GM12865 (cell line): ENCODE results near the gene ADARB1.

Source experiments
- DNase-seq: peaks from one replicate; pipeline ENCODE4 v3.0.0; 2010; ENCODE audit warnings: low read depth
- H3K4me3 ChIP-seq: 2 replicates; pipeline ENCODE4 v1.5.1; 2011; ENCODE audit warnings: mild to moderate bottlenecking, low read depth, low read length, control low read depth
- TF ChIP-seq, protein P1 (sequence below): IDR thresholded peaks from 2 replicates; pipeline ENCODE4 v1.5.1; 2011; ENCODE audit warnings: low read length, control low read depth, low read depth, inconsistent platforms; ENCODE audit not compliant: insufficient read depth; ENCODE audit errors: missing control alignments

ADARB1 gene

GRCh38 chr21:45064618-45065399, 9.6 kb upstream of the ADARB1 start:
- DNase-seq, result no peak
- no peak overlapping the region for H3K4me3 ChIP-seq
- TF ChIP-seq, protein P1, sequence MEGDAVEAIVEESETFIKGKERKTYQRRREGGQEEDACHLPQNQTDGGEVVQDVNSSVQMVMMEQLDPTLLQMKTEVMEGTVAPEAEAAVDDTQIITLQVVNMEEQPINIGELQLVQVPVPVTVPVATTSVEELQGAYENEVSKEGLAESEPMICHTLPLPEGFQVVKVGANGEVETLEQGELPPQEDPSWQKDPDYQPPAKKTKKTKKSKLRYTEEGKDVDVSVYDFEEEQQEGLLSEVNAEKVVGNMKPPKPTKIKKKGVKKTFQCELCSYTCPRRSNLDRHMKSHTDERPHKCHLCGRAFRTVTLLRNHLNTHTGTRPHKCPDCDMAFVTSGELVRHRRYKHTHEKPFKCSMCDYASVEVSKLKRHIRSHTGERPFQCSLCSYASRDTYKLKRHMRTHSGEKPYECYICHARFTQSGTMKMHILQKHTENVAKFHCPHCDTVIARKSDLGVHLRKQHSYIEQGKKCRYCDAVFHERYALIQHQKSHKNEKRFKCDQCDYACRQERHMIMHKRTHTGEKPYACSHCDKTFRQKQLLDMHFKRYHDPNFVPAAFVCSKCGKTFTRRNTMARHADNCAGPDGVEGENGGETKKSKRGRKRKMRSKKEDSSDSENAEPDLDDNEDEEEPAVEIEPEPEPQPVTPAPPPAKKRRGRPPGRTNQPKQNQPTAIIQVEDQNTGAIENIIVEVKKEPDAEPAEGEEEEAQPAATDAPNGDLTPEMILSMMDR, result no peak

- no peak for DNase-seq
- TF ChIP-seq, protein P1, result no peak
- H3K4me3 ChIP-seq, result no peak overlapping the region
Measured at GRCh38 chr21:45067462-45068285, 6.7 kb upstream of the ADARB1 start.

GRCh38 chr21:45069085-45069484, 5.3 kb upstream of the ADARB1 start:
- TF ChIP-seq, protein P1, result no peak
- H3K4me3 ChIP-seq, result no peak overlapping the region
- no peak for DNase-seq

GRCh38 chr21:45069711-45070110, 4.7 kb upstream of the ADARB1 start:
- no peak for DNase-seq

GRCh38 chr21:45071078-45071873, 3.1 kb upstream of the ADARB1 start:
- no peak overlapping the region for H3K4me3 ChIP-seq
- TF ChIP-seq, protein P1, result no peak
- no peak for DNase-seq

More at GRCh38 chr21:45069711-45070110, 4.7 kb upstream of the ADARB1 start:
- TF ChIP-seq, protein P1, result no peak
- no peak overlapping the region for H3K4me3 ChIP-seq

DNA sequence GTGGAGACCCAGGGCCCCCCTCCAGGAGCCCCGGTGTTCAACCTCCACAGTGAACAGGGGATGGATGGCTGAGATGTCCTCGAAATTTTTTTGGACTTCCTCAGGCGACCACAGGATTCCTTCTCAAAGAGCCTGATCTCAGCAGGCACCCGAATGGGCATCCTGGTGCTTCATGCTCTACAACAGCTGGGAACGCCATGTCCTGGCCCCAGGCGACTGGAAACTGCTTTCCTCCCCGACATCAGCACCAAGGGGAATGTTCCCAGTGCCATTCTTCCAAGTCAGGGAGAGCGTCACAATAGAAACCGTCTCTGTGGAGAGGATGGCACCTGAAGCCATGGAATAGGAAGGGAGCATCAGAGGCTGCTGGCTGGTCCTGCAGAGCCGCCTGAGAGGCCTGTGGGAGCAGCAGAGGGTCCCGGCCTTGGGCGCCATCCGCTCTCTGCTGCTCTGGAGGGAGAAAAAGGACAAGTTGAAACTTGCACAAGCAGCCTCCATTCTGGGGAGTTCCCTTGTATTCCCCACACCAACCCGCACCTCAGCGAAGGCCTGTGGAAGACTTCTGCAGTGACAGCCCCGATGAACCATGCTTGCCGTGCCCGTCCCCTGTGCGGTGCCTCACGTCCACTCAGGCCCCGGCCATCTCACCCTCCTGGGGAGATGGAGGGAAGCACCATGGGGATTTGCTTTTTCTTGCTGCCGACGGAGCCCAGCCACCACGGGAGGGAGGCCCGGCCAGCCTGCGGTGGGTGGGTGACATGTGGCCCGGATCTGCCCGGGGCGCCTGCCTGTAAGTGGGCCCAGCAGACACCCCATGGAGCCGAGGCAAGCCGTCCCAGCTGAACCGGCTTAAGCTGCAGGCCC, 2.3 kb upstream of the ADARB1 start:
- no peak for DNase-seq
- no peak overlapping the region for H3K4me3 ChIP-seq
- TF ChIP-seq, protein P1, result no peak
